NCI-H2107 treated with DMSO at 0.1 percent for 48 hours (cell line): ENCODE data around the gene SH3BGR.

Experiments
- DNase-seq: peaks from one replicate; lab custom pipeline; 2025; ENCODE audit not compliant: unreplicated experiment; lab: John Stamatoyannopoulos, UW

The SH3BGR gene

DNA sequence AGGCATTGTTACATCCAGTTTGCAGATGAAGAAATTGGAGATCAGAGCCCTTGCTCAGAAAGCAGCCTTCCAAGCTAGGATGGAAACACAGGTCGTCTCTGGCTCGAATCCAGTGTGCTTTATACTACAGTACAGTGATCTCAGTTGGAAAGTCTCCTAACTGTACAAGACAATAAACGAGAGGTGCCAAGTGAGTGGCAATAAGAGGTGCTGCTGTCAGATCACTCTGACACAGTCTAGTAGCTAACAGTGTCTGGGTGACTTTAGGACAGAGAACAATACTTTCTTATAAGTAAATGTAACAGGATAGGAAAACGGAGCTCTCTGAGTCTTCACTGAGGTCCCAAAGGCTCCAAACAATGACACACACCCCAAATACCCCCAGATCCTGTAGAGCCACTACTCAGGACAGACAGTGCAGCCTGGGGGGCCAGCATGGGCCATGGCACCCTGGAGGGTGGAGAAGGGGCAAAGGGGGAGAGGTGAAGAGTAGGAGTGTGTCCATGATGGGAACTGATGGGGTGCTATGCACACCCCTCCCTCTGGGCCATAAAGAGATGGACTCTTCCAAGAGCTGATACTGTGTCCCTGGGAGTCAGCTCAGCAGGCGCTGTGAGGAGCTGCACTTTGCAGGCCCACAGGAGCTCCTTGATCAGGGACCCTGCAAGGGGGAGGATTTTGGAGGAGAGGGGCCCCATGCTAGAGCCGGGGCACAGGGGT lies 3.3 kb downstream of the SH3BGR start:
- no peak for DNase-seq

DNA sequence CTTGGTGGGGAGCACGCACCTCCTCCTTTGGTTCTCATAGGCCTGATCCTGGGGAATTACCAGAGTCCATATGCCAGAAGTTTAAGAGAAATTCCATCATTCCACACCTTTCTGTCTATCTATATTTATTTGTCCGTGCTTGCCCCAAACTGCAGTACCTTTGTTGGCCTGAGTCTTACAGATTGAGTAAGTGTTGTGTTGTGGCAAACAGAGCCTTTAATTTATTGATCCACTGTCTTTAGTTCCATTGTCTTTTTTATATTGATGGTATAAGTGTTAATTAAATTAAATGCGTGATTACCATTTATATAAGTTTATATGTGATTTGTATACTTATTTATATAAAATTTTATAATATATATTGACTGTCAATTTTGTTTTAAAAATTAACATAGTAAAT lies 4.9 kb downstream of the SH3BGR start:
- no peak for DNase-seq

DNA sequence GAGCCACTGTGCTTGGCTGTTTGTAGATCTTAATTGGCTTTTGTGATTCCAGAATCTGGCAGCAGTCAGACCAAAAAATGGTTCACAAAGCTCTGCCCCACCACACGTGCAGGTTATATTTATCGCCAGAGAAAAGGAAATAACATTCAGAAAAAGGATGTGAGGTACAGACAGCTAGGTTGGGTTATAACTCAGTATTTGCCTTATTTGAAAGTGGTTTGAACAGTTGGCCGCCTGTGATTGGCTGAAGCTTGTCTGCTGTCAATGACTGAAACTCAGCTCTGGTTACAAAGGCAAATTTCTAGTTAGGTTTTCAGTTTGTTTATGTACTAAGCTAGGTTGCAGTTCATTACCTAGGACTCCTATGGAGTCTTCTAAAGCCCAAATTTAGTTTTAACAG lies 9.6 kb downstream of the SH3BGR start:
- no peak for DNase-seq

DNA sequence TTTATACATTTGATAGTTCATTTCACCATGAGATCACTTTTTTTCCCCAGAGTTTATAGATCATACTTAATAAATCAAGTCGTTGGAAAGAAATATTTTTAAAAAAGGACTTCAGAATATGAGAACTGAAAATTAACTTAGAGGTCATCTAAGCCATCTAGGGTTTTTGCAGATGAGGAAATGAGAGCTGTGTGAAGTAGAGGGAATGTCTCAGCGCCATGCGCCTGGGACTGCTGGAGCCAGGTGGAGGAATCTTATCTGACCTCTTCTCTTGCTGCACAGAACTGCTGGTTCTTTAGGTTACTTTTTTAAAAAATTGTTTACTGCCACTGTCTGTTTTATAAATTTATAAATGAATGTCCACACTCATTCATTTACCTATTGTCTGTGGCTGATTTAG lies 11.5 kb downstream of the SH3BGR start:
- DNase-seq, result no peak

DNA sequence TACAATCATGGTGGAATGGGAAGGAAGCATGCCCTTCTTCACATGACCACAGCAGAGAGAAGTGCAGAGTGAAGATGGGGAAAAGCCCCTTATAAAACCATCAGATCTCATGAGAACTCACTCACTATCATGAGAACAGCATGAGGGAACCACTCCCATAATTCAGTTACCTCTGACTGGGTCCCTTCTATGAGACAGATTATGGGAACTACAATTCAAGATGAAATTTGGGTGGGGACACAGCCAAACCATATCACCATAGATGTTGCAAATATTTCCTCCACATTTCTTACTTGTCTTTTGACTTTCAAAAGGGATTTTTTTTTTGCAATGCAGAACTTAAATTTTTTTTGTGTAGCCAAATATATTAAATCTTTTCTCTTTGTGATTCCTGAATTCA lies 14.8 kb downstream of the SH3BGR start:
- DNase-seq, result no peak

DNA sequence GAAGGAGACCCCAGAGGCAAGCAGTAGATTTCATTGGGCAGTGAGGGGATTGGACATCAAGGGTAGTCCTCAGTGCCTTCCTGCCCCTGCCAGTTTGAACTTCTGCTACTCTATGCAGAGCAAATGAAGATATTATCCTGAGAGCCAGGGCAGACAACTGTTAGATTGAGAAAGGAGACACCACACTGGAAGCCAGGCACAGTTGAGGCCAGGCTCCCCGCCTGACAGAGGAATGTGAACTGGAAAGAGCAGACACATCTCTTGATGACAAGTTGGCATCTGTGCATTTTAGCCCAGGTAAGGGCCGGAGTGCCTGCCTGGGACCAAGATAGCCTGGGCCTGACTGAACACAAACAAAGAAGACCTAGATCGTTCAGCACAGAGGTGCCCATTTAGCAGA lies 16.0 kb downstream of the SH3BGR start:
- DNase-seq, result no peak

DNA sequence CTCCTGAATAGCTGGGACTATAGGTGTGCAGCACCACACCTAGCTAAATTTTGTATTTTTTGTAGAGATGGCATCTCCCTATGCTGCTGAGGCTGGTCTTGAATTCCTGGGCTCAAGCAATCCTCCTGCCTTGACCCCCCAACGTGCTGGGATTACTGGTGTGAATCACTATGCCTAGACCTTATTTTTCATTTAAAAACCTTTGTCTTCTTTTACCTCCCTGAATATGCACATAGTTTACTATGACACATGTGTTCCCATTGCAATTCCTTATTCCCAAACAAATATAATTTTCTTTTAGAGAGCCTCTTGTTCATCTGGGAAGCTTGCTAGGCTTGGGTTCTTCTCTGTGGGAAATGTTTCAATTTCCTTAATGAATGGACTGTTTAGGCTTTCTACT lies 16.8 kb downstream of the SH3BGR start:
- DNase-seq, result no peak

DNA sequence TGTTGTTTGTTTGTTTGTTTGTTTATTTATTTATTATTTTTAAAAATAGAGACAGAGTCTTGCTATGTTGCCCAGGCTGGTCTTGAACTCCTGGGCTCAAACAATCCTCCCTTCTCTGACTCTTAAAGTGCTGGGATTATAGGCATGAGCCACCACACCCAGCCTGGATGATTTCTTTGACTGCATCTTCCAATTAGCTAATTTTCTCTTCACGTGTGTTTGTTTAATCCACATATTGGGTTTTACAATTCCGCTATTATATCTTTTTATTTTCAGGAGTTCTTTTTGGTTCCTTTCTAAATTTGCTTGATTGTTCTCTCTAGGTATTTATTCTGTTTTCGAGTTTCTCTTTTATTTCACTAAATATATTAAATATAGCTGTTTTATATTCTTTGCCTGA lies 19.8 kb downstream of the SH3BGR start:
- no peak for DNase-seq

DNA sequence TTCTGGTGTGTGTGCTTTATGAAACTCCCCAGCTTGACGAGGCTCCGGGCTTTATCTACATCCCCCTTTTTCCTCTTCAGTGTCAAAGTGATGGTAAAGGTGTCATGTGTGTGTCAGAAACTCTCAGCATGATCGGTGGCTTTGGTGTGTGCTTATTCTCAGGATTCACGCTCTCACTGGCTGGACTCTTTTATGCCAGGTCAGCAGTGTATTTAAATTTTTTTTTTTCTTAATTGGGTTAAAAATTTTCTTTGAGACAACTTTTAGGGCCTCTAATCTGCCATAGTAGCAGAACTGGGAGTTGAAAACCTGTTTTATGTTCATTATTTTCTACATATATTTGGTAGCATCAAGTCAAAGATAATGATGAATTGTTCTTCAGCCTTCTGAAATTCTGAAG lies 21.0 kb downstream of the SH3BGR start:
- no peak for DNase-seq

DNA sequence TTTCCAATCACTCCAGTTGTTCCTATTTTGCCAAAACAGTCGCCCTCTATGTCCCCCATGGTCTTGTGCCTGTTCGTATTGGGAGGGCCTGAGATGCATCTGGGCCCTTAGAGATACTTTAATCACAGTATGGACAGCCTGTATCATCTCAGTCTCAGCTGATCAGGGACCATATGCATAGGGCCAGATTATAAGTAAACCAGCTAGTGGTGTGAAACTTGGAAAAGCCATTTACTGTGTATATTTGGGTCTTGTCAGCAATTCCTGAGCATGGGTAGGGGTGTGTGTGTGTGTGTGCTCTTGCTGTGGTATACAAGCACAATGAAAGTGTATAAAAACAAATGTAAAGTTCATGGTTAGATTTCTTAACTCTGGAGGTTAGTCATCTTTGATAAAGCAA lies 22.8 kb downstream of the SH3BGR start:
- DNase-seq, result no peak

DNA sequence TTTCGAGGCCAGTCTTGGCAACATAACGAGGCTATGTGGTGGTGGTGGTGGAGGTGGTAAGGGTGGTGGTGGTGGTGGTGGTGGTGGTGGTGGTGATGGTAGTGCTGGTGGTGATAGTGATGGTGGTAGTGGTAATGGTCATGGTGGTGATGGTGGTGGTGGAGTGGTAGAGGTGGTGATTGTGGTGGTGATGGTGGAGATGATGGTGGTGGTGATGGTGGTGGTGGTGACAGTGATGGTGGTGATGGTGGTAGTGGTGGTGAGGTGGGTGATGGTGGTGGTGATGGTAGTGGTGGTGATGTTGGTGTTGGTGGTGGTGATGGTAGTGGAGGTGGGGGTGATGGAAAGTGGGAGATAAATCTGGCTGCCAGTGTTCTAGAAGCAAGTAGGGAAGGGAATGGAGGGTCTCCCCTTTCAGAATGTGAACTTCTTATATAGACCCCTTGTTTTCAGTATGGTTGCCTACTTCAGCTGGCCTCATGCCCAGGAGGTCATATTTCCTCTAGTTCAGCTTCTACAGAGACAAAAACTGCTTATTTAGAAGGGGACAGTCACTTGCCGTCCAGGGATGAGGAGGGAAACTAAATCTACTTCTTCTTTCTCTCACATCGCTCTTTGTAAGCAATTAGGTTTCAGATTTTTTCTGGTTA lies 27.5 kb downstream of the SH3BGR start:
- no peak for DNase-seq

DNA sequence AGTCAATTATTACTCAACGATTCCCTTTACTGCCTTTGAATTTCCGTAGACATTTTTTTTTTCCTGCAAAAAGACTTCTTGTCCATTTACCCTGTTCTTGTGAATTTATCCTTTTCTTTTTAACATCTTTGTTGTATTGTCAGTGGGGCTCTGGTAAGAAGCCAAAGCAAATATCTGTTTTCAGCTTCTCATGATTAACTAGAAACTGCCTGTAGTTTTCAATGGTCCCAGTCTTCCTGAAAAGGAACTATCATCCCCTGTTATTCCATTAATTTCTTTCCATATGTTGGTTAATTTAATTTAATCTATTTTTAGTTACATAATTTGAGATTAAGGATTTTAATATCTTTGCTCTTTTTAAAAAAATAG lies 28.0 kb downstream of the SH3BGR start:
- DNase-seq, result no peak

DNA sequence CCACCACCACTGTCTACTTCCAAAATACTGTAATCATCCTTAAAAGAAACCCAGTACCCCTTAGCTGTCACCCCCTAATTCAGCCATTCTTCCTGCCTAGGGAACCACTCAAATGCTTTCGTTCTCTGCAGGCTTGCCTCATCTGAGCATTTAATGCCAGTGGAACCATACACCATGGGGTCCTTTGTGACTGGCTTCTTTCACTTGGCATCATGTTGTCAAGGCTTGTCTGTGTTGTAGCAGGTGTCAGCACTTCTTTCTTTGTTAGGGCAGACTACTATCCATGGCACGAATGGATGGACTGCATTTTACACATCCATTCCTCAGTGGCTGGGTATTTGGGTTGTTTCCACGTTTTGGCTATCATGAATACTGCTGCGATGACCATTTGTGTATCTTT lies 28.5 kb downstream of the SH3BGR start:
- no peak for DNase-seq

DNA sequence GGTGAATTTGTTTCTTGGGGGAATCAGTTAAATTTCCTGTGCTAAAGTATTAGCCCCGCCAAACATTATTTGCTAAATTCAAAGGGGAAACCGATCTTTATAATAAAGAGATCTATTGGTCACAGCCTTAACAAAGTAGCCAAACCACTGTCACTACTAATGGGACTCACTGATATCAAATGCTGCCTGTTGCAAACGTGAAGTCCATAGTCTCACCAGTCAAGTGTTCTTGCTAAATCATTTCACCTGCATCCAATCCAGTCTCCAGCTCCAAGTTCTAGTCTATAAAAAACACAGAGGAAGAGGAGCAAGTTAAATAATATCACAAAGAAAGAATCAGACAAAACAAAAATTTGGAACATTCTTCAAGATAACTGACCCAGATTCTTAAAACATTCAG lies 30.1 kb downstream of the SH3BGR start:
- DNase-seq, result no peak

DNA sequence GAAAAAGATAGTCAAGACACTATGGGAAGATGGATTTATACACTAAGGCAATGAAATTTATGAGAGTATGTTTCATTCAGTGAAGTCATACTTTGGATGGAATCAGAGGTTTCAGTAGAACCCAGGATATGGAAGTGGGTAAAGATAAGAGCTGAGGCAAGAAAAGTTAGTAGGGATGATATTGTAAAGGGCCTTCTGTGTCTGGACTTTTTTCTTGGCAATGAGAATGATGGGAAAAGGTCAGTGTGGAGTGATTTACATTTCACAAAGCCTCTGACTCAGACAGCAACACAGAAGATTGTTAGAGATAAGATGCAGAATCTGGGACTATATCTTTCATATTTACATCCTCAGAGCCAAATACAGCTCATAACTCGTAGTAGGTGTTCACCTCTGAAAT lies 32.1 kb downstream of the SH3BGR start:
- DNase-seq, result no peak

DNA sequence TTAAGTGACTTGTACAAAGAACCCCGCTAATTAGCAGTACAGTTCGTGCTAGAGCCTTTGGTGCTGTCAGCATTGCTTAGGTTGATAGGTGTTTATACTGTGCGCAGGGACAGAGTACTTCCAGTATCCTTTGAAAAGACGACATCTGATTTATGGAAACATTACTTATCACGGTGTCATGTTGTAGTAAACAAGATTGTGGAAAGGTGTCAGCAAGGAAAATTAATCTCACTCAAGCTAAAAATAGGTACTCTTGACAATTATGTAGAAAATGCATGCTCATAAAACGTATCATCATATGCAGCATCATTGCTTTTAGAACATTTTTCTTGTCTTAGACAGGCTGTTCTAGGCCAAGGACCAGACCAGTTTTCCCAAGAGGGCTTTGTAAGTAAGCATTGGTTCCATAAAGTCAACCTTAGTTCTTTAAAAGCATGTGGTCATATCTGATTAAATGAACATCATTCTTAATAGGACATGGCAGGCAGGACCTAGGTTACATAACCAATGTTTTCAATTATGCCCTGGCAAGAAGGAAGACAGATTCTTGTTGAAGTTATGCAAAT lies 33.0 kb downstream of the SH3BGR start:
- no peak for DNase-seq

DNA sequence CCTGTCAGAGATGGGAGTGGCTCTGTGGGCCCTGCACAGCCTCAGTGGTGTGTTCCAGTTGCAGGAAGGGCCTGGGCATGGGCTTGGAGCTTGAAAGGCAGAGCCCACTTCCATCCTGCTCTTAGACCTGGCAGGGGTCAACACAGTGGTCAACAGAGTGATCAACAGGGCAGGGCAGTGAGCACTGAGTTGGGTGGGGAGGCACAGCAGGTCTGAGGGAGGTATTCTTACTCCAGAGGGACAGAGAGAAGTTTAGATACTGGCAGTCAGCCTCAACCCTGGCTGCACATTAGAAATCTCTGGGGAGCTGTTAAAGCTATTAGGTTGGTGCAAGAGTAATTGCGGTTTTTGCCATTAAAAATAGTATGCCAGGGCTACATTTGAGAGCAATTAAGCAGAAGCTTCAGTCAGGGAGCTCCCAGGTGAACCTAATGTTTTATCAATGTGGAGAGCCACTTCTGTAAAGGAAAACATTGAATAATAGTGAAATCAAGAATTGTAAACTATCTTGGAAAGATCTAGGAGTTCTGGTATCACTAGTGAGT lies 37.7 kb downstream of the SH3BGR start:
- peak; percentile 61 for DNase-seq

DNA sequence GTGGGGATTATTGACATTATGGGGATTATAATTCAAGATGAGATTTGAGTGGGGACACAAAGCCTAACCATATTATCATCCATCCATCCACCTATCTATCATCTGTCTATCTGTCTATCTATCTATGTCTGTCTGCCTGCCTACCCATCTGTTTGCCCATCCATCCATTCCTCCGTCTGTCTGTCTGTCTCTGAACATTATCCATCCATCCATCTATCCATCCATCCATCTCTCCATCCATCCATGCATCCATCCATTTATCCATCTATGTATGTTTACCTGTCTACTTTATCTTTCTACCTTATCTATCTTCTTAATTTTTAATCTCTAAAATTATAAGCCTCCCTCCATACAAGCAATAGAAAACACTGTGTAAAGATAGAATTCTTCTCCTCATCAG lies 47.4 kb downstream of the SH3BGR start:
- no peak for DNase-seq

DNA sequence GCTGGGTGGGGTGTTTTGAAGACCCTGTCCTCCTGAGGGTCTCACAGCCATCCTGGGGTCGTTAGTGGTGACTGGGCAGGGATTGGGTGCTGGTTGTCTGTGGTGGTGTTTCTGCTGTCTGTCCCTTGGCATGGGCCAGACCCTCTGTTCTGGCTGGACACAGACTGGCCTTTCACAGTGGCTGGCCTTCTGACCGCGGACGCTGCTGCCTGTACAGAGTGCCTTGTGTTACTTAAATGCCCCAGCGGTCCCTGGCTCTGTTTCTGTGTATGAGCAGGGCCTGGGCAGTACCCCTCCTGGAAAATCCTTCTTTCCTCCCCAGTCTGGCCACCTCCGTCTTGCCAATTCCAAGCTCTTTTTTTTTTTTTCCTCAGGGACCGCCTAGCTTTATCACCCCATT lies 50.9 kb downstream of the SH3BGR start:
- DNase-seq, result no peak

DNA sequence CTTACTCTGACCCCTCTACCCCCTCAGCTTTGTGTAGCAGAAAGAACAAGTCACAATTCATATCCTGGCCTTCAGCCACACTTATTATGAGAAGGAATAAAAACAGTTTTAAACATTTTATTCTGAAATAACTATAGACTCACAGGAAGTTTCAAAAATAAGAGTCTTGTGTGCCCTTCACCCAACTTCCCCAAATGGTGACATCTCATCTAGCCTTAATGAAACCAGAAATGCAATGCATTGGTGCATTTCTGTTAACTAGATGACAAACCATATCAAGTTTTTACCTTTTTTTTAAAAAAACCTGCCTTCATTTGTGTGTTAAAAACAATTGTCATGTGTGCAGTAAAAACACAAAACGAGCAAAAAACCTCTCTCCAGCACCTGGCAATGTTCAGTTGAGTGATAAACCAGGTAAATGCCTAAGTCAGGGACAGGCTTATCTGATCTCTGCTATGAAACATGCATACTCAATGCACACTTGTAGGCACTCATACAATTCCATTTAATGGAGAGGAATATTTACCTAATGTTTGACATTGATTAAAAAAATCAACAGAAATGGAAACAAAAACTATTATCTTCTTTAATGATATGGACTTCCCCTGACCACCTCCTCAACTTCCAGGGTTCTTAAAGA lies 51.5 kb downstream of the SH3BGR start:
- no peak for DNase-seq

DNA sequence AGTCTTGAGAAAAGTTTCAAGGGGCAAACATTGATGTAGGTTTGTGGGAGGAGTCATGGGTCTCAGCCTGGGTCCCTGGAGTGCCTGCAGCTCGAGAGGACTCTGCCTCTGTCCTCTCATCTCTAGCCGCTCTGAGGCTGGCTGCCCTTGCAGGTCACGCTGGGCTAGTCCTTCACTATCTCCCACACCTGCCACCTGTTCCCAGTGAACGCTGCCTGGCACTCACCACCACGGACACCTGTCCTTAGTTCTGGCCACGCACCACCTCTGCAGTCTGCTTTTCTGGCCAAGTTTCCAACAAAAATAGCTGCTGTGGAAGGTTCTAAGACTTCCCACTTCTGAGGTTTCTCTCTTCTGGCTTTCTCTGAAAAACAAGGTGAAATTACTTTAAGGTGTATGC lies 52.5 kb downstream of the SH3BGR start:
- DNase-seq, result no peak

DNA sequence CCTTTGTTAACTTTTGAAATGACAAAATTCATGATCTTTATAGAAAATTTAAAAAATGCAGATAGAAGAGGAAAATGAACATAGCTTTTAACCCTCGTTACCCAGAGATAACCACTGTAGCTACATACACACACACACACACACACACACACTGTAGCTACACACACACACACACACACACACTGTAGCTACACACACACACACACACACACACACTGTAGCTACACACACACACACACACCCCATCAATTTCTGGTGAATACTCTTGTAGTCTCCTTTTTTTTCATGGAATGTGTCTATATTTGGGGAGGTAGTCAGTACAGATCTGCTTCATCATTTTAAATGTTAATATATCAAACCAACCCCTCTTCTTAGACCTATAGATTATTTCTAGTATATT lies 58.5 kb downstream of the SH3BGR start:
- no peak for DNase-seq
